ENCODE results near the gene RBMS3.

DNA sequence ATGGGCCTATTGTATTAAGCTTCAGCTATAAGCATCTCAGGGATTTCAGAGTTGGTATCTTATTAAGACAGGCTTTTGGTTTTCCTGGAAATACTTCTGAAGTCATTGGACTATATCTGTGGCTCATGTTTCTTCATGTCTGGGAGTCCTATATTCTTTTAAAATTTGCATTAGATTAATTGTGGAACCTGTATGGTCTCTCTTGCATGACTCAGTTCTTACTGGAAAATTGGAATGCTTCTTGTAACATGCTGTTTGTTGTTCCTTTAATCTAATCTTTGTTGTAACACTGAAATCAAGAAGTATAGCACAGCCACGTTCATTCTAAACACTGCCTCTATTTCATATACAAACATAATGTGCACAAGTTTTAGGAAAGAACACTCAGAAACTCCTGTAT lies 208.1 kb downstream of the RBMS3 start:
- TF ChIP-seq RNF2 (IDR thresholded peaks at IDR 0.05; ENCODE audit: borderline replicate concordance, low read depth, low read length, missing control alignments, poor library complexity, severe bottlenecking) (no peak), POLR2AphosphoS5 (IDR thresholded peaks at IDR 0.05; ENCODE audit: low read depth, low read length) (no peak), POLR2A (IDR thresholded peaks at IDR 0.05; ENCODE audit: control extremely low read depth in 1 of 2, low read depth in 2 of 2, low read length in 2 of 2) (no peak), KDM1A (IDR thresholded peaks at IDR 0.05; ENCODE audit: borderline replicate concordance, low read length) (no peak)
- TF ChIP-seq, protein P1, sequence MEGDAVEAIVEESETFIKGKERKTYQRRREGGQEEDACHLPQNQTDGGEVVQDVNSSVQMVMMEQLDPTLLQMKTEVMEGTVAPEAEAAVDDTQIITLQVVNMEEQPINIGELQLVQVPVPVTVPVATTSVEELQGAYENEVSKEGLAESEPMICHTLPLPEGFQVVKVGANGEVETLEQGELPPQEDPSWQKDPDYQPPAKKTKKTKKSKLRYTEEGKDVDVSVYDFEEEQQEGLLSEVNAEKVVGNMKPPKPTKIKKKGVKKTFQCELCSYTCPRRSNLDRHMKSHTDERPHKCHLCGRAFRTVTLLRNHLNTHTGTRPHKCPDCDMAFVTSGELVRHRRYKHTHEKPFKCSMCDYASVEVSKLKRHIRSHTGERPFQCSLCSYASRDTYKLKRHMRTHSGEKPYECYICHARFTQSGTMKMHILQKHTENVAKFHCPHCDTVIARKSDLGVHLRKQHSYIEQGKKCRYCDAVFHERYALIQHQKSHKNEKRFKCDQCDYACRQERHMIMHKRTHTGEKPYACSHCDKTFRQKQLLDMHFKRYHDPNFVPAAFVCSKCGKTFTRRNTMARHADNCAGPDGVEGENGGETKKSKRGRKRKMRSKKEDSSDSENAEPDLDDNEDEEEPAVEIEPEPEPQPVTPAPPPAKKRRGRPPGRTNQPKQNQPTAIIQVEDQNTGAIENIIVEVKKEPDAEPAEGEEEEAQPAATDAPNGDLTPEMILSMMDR (IDR thresholded peaks at IDR 0.05; ENCODE audit: control extremely low read depth in 1 of 3, insufficient read depth in 1 of 3, low read depth in 1 of 3, low read length in 3 of 3), result no peak
- TF ChIP-seq, protein P2, sequence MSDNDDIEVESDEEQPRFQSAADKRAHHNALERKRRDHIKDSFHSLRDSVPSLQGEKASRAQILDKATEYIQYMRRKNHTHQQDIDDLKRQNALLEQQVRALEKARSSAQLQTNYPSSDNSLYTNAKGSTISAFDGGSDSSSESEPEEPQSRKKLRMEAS (IDR thresholded peaks at IDR 0.05), result no peak
